IPS DF 6.9 (cell line): ENCODE data around the gene CRHR1.

ENCODE experiments used
- DNase-seq: peaks from one replicate; pipeline ENCODE4 v3.0.0-alpha.2; 2013; ENCODE audit warnings: low read depth, low spot score
- H3K27ac ChIP-seq: one replicate; pipeline ENCODE4 v1.5.1; 2013; ENCODE audit warnings: low read length, control low read depth
- H3K27me3 ChIP-seq: 2 replicates; pipeline ENCODE4 v1.6.1; 2013; ENCODE audit warnings: mild to moderate bottlenecking, low read length; ENCODE audit not compliant: control insufficient read depth, insufficient read depth
- H3K36me3 ChIP-seq: 2 replicates; pipeline ENCODE4 v1.6.1; 2013; ENCODE audit warnings: low read length; ENCODE audit not compliant: control insufficient read depth, insufficient read depth
- H3K4me1 ChIP-seq: 2 replicates; pipeline ENCODE4 v1.6.1; 2013; ENCODE audit warnings: low read length; ENCODE audit not compliant: control insufficient read depth, insufficient read depth
- H3K4me3 ChIP-seq: 2 replicates; pipeline ENCODE4 v1.5.1; 2013; ENCODE audit warnings: mild to moderate bottlenecking, low read length
- H3K9me3 ChIP-seq: 2 replicates; pipeline ENCODE4 v1.6.1; 2013; ENCODE audit warnings: low read length, inconsistent platforms; ENCODE audit not compliant: control insufficient read depth, insufficient read depth
- WGBS: extraction: QIAGEN DNeasy Blood & Tissue Kit; methylation state at CpG from one replicate; pipeline ENCODE4 v1.1.7; 2013; ENCODE audit warnings: mixed read lengths, missing lambda C conversion rate; ENCODE audit not compliant: insufficient read length, insufficient coverage; 5-methylcytosine and 5-hydroxymethylcytosine counted together

CRHR1 gene

DNA sequence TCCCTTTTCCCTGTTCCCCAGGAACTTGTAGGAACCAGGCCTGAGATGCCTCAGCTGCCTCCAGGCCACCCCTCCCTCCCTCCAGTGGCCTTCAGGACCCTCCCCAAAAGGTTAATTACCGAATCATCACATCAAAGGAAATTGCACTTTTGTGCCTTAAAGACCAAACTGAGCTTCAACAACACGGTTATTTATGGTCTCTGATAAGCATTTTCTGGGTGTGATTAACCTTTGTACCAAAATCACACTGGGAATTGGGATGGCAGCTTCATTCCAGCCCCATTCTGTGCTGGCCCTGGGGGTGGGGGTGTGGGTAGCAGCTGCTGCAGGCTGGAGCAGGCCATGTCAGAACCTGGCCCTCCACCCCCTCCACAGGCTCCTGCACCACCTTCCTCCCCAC is 16.7 kb downstream of the CRHR1 start:
- no CpG with 5 or more reads among the region's 2 CpGs for WGBS
- Histone ChIP-seq H3K4me3 (no peak overlapping the region), H3K27me3 (no peaks in the 10 kb centered on the region; the same call in 1 of the 2 replicates), H3K9me3 (no peaks in the 10 kb centered on the region), H3K36me3 (no peaks in the 10 kb centered on the region), H3K27ac (no peak overlapping the region), H3K4me1 (0 out of 2 replicates have a peak, but pooled peaks cover 2% of the 10 kb centered on the region)
- DNase-seq: no peak

DNA sequence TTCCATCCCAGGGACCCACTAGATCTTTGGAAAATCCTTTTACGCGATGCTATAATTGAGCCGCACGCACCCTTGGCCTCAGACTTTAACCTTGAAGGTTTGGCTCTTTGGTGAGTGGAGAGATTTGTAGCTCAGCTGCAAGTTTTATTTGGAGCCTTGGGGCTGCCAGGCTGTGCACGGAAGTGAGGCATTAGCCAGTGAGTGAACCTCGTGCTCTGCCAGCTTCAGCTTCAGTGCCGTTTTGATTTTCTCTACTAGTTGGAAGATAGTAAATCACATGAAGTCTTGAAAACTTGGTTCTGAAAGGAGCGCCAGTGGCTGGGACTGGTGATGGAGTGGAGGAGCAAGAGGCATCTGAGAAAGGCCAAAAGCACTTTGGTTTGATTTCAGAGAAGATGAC is 17.3 kb downstream of the CRHR1 start:
- no peaks in the 10 kb centered on the region for H3K9me3 ChIP-seq
- WGBS: no CpG with 5 or more reads among the region's 8 CpGs
- DNase-seq: no peak
- H3K36me3 ChIP-seq: no peaks in the 10 kb centered on the region
- H3K27me3 ChIP-seq: no peaks in the 10 kb centered on the region; the same call in 1 of the 2 replicates
- no peak overlapping the region for H3K4me3 ChIP-seq
- 0 out of 2 replicates have a peak, but pooled peaks cover 2% of the 10 kb centered on the region for H3K4me1 ChIP-seq
- H3K27ac ChIP-seq: no peak overlapping the region

DNA sequence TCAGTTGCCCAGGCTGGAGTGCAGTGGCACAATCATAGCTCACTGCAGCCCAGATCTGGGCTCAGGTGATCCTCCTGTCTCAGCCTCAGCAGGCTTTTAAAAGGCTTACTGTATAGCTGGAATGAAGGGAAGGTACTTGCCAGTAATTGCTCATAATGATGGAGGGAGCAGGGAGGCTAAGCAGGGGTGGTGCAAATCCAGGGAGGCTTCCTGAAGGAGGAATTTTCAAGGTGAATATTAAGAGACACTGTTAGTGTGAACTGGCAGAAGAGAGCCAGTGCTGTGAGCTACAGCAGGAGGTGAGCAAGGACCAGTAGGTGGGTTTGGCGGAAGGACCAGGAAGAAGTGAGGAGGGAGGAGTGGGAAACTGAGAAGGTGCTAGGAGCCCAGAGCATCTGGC is 24.7 kb downstream of the CRHR1 start:
- WGBS: no CpG with 5 or more reads among the region's 1 CpG
- H3K4me3 ChIP-seq: no peak overlapping the region
- H3K4me1 ChIP-seq: peaks cover 3% of the 10 kb centered on the region
- DNase-seq: no peak
- no peaks in the 10 kb centered on the region for H3K27me3 ChIP-seq
- H3K9me3 ChIP-seq: no peaks in the 10 kb centered on the region
- no peaks in the 10 kb centered on the region for H3K36me3 ChIP-seq
- no peak overlapping the region for H3K27ac ChIP-seq

DNA sequence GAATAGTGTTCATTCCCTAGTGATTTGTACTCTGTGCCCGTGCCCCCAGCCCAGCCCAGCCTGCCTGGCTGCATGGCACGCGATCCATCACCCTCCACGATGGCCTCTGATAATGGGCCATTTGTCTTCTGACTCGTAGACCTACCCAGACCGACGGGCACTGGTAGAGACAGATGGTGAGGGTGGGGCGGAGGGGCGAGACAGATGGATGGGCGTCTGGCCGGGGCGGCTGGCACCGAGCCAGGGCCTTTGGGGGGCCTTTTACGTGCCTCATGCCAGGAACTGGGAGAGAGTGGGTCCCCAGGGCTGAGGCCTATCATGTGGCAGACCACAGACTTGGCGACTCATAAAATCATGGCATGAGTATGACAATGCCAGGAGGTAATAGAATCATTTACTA is 25.4 kb downstream of the CRHR1 start:
- H3K4me3 ChIP-seq: no peak overlapping the region
- H3K9me3 ChIP-seq: no peaks in the 10 kb centered on the region
- peaks cover 3% of the 10 kb centered on the region for H3K4me1 ChIP-seq
- no peaks in the 10 kb centered on the region for H3K36me3 ChIP-seq
- WGBS: no CpG with 5 or more reads among the region's 15 CpGs
- no peaks in the 10 kb centered on the region for H3K27me3 ChIP-seq
- H3K27ac ChIP-seq: no peak overlapping the region
- no peak for DNase-seq

DNA sequence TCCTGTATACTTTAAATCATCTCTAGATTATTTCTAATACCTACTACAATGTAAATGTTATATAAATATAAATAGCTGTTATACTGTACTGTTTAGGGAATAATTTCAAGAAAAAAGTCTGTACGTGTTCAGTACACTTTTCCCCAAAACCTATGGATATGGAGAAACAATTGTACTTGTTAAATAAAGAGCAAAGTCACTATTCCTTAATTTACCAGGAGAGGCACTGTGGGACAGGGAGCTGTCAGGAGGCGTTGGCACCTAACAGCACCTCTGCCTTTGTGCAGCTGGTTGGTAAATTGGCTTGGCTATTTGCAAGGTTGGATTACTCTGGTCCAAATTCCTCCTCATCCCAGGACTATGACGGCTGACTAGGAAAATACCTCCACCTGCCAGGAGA is 28.0 kb downstream of the CRHR1 start:
- H3K4me1 ChIP-seq: peaks cover 3% of the 10 kb centered on the region
- no peaks in the 10 kb centered on the region for H3K36me3 ChIP-seq
- H3K4me3 ChIP-seq: no peak overlapping the region
- no peaks in the 10 kb centered on the region for H3K27me3 ChIP-seq
- no peak for DNase-seq
- no peak overlapping the region for H3K27ac ChIP-seq
- no peaks in the 10 kb centered on the region for H3K9me3 ChIP-seq
- no CpG with 5 or more reads among the region's 3 CpGs for WGBS

DNA sequence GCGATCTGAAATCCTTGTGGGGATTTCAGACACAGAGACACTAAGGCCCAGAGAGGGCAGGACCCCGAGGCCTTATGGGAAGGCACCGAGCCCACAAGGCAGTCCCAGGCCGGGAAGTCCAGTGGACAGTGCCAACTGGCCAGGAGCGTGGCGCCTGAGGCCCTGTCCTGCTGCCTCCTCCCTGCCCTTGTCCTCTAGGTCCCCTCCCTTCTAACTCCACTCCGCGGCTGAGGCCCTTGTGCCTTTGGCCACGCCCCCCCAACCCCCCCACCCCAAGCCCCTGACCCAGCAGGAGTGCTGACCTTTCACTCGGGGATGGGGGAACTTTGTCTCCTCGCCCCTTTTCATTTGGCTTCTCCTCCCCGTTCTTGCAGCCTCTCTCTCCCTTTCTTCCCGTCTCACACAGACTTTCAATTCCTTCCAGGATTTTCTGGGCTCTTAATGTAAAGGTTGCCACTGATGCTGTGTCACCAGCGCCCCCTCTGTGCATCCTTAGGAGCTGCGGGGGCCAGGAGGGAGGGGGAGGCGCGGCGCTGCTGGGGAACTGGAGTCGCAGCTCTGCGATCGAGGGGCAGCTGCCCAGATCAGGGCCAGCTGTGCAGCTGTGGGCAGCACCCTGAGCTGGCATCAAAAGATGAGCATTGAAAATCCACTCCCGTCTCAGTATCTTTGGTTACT is 29.1 kb downstream of the CRHR1 start:
- Histone ChIP-seq H3K27ac (no peak overlapping the region), H3K9me3 (no peaks in the 10 kb centered on the region), H3K4me1 (peaks cover 3% of the 10 kb centered on the region), H3K4me3 (no peak overlapping the region), H3K36me3 (no peaks in the 10 kb centered on the region), H3K27me3 (no peaks in the 10 kb centered on the region)
- WGBS: no CpG with 5 or more reads among the region's 22 CpGs
- DNase-seq: peak; percentile 31

DNA sequence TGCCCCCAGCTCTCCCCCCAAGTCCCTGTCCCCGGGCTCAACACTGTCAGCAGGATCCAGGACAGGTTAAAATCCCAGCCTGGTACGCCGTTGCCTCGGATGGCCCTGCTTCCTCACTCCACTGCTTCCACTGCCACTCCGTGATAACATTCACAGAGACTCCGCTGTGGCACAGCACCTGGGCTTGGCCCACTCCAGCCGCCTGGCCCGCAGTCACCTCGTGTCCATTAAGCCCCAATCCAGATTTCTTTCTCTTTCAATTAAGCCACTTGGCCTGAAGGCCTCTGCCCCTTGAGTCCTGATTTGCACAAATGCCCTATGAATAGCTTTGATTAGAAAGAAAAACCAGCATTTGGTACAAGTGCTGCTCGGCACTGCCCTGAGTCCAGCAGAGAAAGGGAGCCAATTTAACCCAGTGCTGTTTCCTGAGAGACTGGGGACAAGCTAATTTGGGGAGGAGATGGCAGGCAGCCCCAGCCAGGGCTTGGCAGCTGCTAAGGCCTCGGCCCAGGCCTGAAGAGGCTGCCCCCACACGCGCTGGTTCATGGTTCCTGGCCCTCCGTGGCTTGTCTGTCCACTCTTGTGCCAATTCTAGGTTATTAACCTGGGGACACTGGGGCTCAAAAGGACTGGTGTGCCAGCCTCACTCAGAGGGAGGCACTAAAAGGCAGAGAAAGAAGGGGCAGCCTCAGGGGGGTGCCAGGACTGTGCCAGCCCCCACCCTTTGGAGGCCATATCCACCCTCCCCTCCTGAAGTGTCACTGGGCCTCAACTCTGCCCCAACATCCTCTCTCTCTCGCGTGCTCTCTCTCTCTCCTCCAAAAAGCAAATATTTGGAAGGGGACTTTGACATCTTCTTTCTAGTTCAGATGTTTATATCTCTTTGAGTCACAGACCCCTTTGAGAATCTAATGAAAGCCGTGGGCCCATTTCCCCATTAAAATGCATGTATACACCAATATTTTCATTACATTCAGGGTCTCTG is 30.8 kb downstream of the CRHR1 start:
- no CpG with 5 or more reads among the region's 17 CpGs for WGBS
- Histone ChIP-seq H3K27me3 (no peaks in the 10 kb centered on the region), H3K36me3 (no peaks in the 10 kb centered on the region), H3K4me3 (no peak overlapping the region), H3K27ac (no peak overlapping the region), H3K4me1 (peaks cover 3% of the 10 kb centered on the region), H3K9me3 (no peaks in the 10 kb centered on the region)
- DNase-seq: no peak

DNA sequence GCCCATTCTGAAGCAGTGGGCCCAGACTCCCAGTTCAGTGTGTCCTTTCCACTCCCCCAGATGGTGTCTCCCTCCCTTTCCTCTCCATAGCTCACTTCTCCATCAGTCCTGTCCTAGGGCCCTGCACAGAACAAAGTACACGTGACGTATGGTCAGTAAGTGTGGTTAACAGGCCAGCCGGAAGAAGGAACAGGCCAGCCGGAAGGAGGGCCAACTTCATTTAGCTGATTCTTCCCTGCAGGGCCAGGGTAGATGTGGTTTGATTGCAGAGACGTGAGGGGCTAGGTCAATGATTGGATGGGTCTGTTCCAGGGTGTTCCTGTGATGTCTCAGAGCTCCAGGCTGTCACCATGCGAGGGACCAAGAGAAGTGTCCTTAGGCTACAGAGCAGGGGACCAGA is 31.6 kb downstream of the CRHR1 start:
- no peaks in the 10 kb centered on the region for H3K9me3 ChIP-seq
- WGBS: no CpG with 5 or more reads among the region's 6 CpGs
- no peaks in the 10 kb centered on the region for H3K36me3 ChIP-seq
- no peak overlapping the region for H3K27ac ChIP-seq
- no peak for DNase-seq
- peaks cover 3% of the 10 kb centered on the region for H3K4me1 ChIP-seq
- no peaks in the 10 kb centered on the region for H3K27me3 ChIP-seq
- H3K4me3 ChIP-seq: no peak overlapping the region

DNA sequence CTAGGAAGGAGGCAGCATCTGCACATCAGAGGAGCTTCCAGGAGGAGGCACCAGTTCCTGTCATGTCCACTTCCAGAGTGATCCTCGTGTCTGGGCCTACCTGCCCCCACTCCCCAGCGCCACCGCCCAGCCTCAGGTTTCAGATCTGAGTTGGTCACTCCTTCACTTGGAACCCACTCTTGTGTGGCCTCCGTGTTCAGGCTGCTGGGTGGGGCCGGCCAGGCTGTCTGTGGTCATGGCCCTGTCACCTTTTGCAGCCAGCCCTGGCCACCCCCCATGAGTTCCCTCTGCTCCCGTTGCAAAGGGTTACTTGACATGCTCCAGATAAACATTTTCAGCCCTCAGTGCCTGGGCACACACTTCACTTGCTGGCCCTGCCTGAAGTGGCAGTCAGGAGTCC is 33.9 kb downstream of the CRHR1 start:
- no peaks in the 10 kb centered on the region for H3K9me3 ChIP-seq
- H3K27me3 ChIP-seq: no peaks in the 10 kb centered on the region
- H3K27ac ChIP-seq: no peak overlapping the region
- no peaks in the 10 kb centered on the region for H3K36me3 ChIP-seq
- no peak for DNase-seq
- no peak overlapping the region for H3K4me3 ChIP-seq
- WGBS: no CpG with 5 or more reads among the region's 6 CpGs
- peaks cover 2% of the 10 kb centered on the region for H3K4me1 ChIP-seq

DNA sequence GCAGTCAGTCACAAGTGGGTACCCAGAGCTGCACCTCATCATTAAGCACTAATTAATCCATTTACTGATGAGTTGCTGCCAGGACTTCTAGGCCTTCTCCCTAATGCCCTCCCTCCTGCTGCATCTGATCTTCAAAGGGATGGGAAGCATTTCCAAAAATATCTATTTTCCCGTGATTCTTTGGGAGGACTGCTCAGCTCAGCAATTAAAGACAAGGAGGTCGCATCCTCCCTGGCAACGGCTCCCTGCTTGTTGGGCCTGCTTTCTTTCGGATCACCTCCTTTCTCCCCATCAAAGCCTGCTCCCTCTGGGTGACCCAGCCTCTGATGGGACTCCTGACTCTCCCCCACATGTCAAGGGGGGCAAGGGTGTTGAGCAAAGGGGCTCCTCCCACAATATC is 34.6 kb downstream of the CRHR1 start:
- Histone ChIP-seq H3K27ac (no peak overlapping the region), H3K36me3 (no peaks in the 10 kb centered on the region), H3K27me3 (no peaks in the 10 kb centered on the region), H3K4me3 (no peak overlapping the region), H3K9me3 (no peaks in the 10 kb centered on the region), H3K4me1 (0 out of 2 replicates have a peak, but pooled peaks cover under 1% of the 10 kb centered on the region)
- no CpG with 5 or more reads among the region's 4 CpGs for WGBS
- DNase-seq: no peak
